ENCODE measurements around the gene HNMT. TPM values are rescaled to one million over a fixed set of nuclear protein-coding genes. Genes with fewer than 3 reads are reported as not detected.
"Not testable (repeated sequence)": the region's sequence is repeated elsewhere in the genome, so short reads cannot be mapped to it uniquely, and the experiment has no call there.

HNMT gene
- total RNA-seq: not detected in 2 replicates

GRCh38 chr2:137964066-137964858 is at the start of gene HNMT:
Gene HNMT, plus strand, starts transcription at chr2:137964473. Its CDS starts 19 bp downstream, at chr2:137964492.
- no peaks in the 10 kb centered on the region for H3K4me1 Mint-ChIP-seq
- no peaks in the 10 kb centered on the region for H3K36me3 Mint-ChIP-seq (ENCODE audit: low read depth)
- no peak for DNase-seq
- H3K27ac Mint-ChIP-seq: no peak within 1 kb of the TSS
- intact Hi-C loops (cut with micrococcal nuclease): no loop called here
- no peak within 1 kb of the TSS for H3K4me3 Mint-ChIP-seq
- no peaks in the 10 kb centered on the region for H3K9me3 Mint-ChIP-seq
- H3K27me3 Mint-ChIP-seq: no peaks in the 10 kb centered on the region

- no peaks in the 10 kb centered on the region for H3K4me1 Mint-ChIP-seq
- H3K36me3 Mint-ChIP-seq (ENCODE audit: low read depth): no peaks in the 10 kb centered on the region
- H3K27ac Mint-ChIP-seq: no peak overlapping the region
- intact Hi-C loops (cut with micrococcal nuclease): no loop called here
- no peak for DNase-seq
- no peak overlapping the region for H3K4me3 Mint-ChIP-seq
- no peaks in the 10 kb centered on the region for H3K9me3 Mint-ChIP-seq
- no peaks in the 10 kb centered on the region for H3K27me3 Mint-ChIP-seq
Observed at GRCh38 chr2:137921105-137921880, 43.0 kb upstream of the HNMT start.

- DNase-seq; H3K27ac Mint-ChIP-seq; H3K9me3 Mint-ChIP-seq; H3K36me3 Mint-ChIP-seq (ENCODE audit: low read depth); H3K27me3 Mint-ChIP-seq; H3K4me3 Mint-ChIP-seq; H3K4me1 Mint-ChIP-seq; intact Hi-C loops (cut with micrococcal nuclease): not testable (repeated sequence)
Observed at GRCh38 chr2:137922171-137922570, 42.1 kb upstream of the HNMT start.

- H3K4me3 Mint-ChIP-seq: no peak overlapping the region
- no peaks in the 10 kb centered on the region for H3K27me3 Mint-ChIP-seq
- intact Hi-C loops (cut with micrococcal nuclease): no loop called here
- no peaks in the 10 kb centered on the region for H3K36me3 Mint-ChIP-seq (ENCODE audit: low read depth)
- no peaks in the 10 kb centered on the region for H3K4me1 Mint-ChIP-seq
- DNase-seq: no peak
- H3K9me3 Mint-ChIP-seq: no peaks in the 10 kb centered on the region
- H3K27ac Mint-ChIP-seq: no peak overlapping the region
Observed at GRCh38 chr2:137924019-137924418, 40.3 kb upstream of the HNMT start.

- Mint-ChIP-seq H3K9me3 (no peaks in the 10 kb centered on the region), H3K27me3 (no peaks in the 10 kb centered on the region), H3K36me3 (ENCODE audit: low read depth) (no peaks in the 10 kb centered on the region), H3K4me1 (no peaks in the 10 kb centered on the region), H3K27ac (no peak overlapping the region), H3K4me3 (no peak overlapping the region)
- intact Hi-C loops (cut with micrococcal nuclease): no loop called here
- DNase-seq: no peak
Observed at GRCh38 chr2:137925599-137925998, 38.7 kb upstream of the HNMT start.

- intact Hi-C loops (cut with micrococcal nuclease): no loop called here
- Mint-ChIP-seq H3K27me3 (no peaks in the 10 kb centered on the region), H3K9me3 (no peaks in the 10 kb centered on the region), H3K4me1 (no peaks in the 10 kb centered on the region), H3K36me3 (ENCODE audit: low read depth) (no peaks in the 10 kb centered on the region), H3K27ac (no peak overlapping the region), H3K4me3 (no peak overlapping the region)
- no peak for DNase-seq
Observed at GRCh38 chr2:137927846-137928245, 36.4 kb upstream of the HNMT start.

- no peak for DNase-seq
- Mint-ChIP-seq H3K27ac (no peak overlapping the region), H3K4me1 (no peaks in the 10 kb centered on the region), H3K36me3 (ENCODE audit: low read depth) (no peaks in the 10 kb centered on the region), H3K4me3 (no peak overlapping the region), H3K9me3 (no peaks in the 10 kb centered on the region), H3K27me3 (no peaks in the 10 kb centered on the region)
- intact Hi-C loops (cut with micrococcal nuclease): no loop called here
Observed at GRCh38 chr2:137928547-137929518, 35.4 kb upstream of the HNMT start.

- no peaks in the 10 kb centered on the region for H3K4me1 Mint-ChIP-seq
- DNase-seq: no peak
- no peak overlapping the region for H3K27ac Mint-ChIP-seq
- H3K27me3 Mint-ChIP-seq: no peaks in the 10 kb centered on the region
- no peaks in the 10 kb centered on the region for H3K36me3 Mint-ChIP-seq (ENCODE audit: low read depth)
- intact Hi-C loops (cut with micrococcal nuclease): no loop called here
- no peak overlapping the region for H3K4me3 Mint-ChIP-seq
- no peaks in the 10 kb centered on the region for H3K9me3 Mint-ChIP-seq
Observed at GRCh38 chr2:137929519-137929916, 34.8 kb upstream of the HNMT start.

- Mint-ChIP-seq H3K9me3 (no peaks in the 10 kb centered on the region), H3K27ac (no peak overlapping the region), H3K36me3 (ENCODE audit: low read depth) (no peaks in the 10 kb centered on the region), H3K27me3 (no peaks in the 10 kb centered on the region), H3K4me1 (no peaks in the 10 kb centered on the region), H3K4me3 (no peak overlapping the region)
- DNase-seq: no peak
- intact Hi-C loops (cut with micrococcal nuclease): no loop called here
Observed at GRCh38 chr2:137930146-137930545, 34.1 kb upstream of the HNMT start.

GRCh38 chr2:137935591-137935990 is 28.7 kb upstream of the HNMT start:
- Mint-ChIP-seq H3K27me3 (no peaks in the 10 kb centered on the region), H3K36me3 (ENCODE audit: low read depth) (no peaks in the 10 kb centered on the region), H3K9me3 (no peaks in the 10 kb centered on the region), H3K4me1 (no peaks in the 10 kb centered on the region), H3K27ac (no peak overlapping the region), H3K4me3 (no peak overlapping the region)
- DNase-seq: no peak
- intact Hi-C loops (cut with micrococcal nuclease): no loop called here

- H3K27ac Mint-ChIP-seq: no peak overlapping the region
- H3K4me1 Mint-ChIP-seq: no peaks in the 10 kb centered on the region
- intact Hi-C loops (cut with micrococcal nuclease): no loop called here
- DNase-seq: no peak
- no peak overlapping the region for H3K4me3 Mint-ChIP-seq
- no peaks in the 10 kb centered on the region for H3K36me3 Mint-ChIP-seq (ENCODE audit: low read depth)
- no peaks in the 10 kb centered on the region for H3K27me3 Mint-ChIP-seq
- no peaks in the 10 kb centered on the region for H3K9me3 Mint-ChIP-seq
Observed at GRCh38 chr2:137937246-137937645, 27.0 kb upstream of the HNMT start.

- no peak overlapping the region for H3K27ac Mint-ChIP-seq
- intact Hi-C loops (cut with micrococcal nuclease): no loop called here
- H3K9me3 Mint-ChIP-seq: no peaks in the 10 kb centered on the region
- H3K4me3 Mint-ChIP-seq: no peak overlapping the region
- no peaks in the 10 kb centered on the region for H3K36me3 Mint-ChIP-seq (ENCODE audit: low read depth)
- H3K27me3 Mint-ChIP-seq: no peaks in the 10 kb centered on the region
- no peak for DNase-seq
- no peaks in the 10 kb centered on the region for H3K4me1 Mint-ChIP-seq
Observed at GRCh38 chr2:137937778-137938177, 26.5 kb upstream of the HNMT start.

- H3K4me1 Mint-ChIP-seq: no peaks in the 10 kb centered on the region
- no peak overlapping the region for H3K27ac Mint-ChIP-seq
- intact Hi-C loops (cut with micrococcal nuclease): no loop called here
- no peaks in the 10 kb centered on the region for H3K36me3 Mint-ChIP-seq (ENCODE audit: low read depth)
- no peaks in the 10 kb centered on the region for H3K27me3 Mint-ChIP-seq
- DNase-seq: no peak
- H3K9me3 Mint-ChIP-seq: no peaks in the 10 kb centered on the region
- H3K4me3 Mint-ChIP-seq: no peak overlapping the region
Observed at GRCh38 chr2:137938204-137938603, 26.1 kb upstream of the HNMT start.

GRCh38 chr2:137939026-137939425 is 25.2 kb upstream of the HNMT start:
- DNase-seq: no peak
- H3K27me3 Mint-ChIP-seq: no peaks in the 10 kb centered on the region
- H3K4me3 Mint-ChIP-seq: no peak overlapping the region
- H3K27ac Mint-ChIP-seq: no peak overlapping the region
- no peaks in the 10 kb centered on the region for H3K9me3 Mint-ChIP-seq
- intact Hi-C loops (cut with micrococcal nuclease): no loop called here
- no peaks in the 10 kb centered on the region for H3K4me1 Mint-ChIP-seq
- H3K36me3 Mint-ChIP-seq (ENCODE audit: low read depth): no peaks in the 10 kb centered on the region
